DOHH2 (cell line): Measurements from ENCODE around the gene AHCTF1.
"Not testable (repeated sequence)": the region's sequence is repeated elsewhere in the genome, so short reads cannot be mapped to it uniquely, and the experiment has no call there.

Experiments
- H3F3A ChIP-seq: fragments of 200-600 bp; sonication (generic), shearing (Covaris generic); 2 replicates; pipeline ENCODE4 v1.6.0; 2016; ENCODE audit warnings: antibody characterized with exemption, mild to moderate bottlenecking; ENCODE audit not compliant: control insufficient read depth, insufficient read depth
- H3K27ac ChIP-seq: fragments of 200-600 bp; sonication (generic); 2 replicates; pipeline ENCODE4 v1.5.1; 2014; ENCODE audit warnings: low read depth, mild to moderate bottlenecking, low read length, moderate library complexity
- H3K27me3 ChIP-seq: fragments of 200-600 bp; sonication (generic); 2 replicates; pipeline ENCODE4 v1.6.1; 2014; ENCODE audit warnings: mild to moderate bottlenecking, low read length, mixed read lengths; ENCODE audit not compliant: control insufficient read depth
- H3K36me3 ChIP-seq: fragments of 200-600 bp; sonication (generic); 2 replicates; pipeline ENCODE4 v1.6.1; 2014; ENCODE audit warnings: mild to moderate bottlenecking, low read length, moderate library complexity, mixed read lengths; ENCODE audit not compliant: control insufficient read depth
- H3K4me1 ChIP-seq: fragments of 200-600 bp; sonication (generic); 2 replicates; pipeline ENCODE4 v1.6.1; 2014; ENCODE audit warnings: mild to moderate bottlenecking, low read length, mixed read lengths; ENCODE audit not compliant: control insufficient read depth
- H3K4me2 ChIP-seq: fragments of 200-600 bp; sonication (generic); 2 replicates; pipeline ENCODE4 v1.6.0; 2014; ENCODE audit warnings: mild to moderate bottlenecking, low read length, moderate library complexity
- H3K4me3 ChIP-seq: fragments of 200-600 bp; sonication (generic); 2 replicates; pipeline ENCODE4 v1.5.1; 2014; ENCODE audit warnings: mild to moderate bottlenecking, low read length, mixed read lengths
- H3K79me2 ChIP-seq: fragments of 200-600 bp; sonication (generic); 2 replicates; pipeline ENCODE4 v1.6.1; 2014; ENCODE audit warnings: mild to moderate bottlenecking, low read length, mixed read lengths; ENCODE audit not compliant: control insufficient read depth
- H3K9me2 ChIP-seq: fragments of 200-600 bp; sonication (generic); replicated peaks from 2 replicates; pipeline ENCODE4 v1.6.1; 2014; ENCODE audit warnings: mild to moderate bottlenecking, low read length, mixed read lengths; ENCODE audit not compliant: control insufficient read depth
- H3K9me3 ChIP-seq: fragments of 200-600 bp; sonication (generic); 2 replicates; pipeline ENCODE4 v1.6.1; 2014; ENCODE audit warnings: antibody characterized with exemption, low read length, mixed read lengths; ENCODE audit not compliant: control insufficient read depth, insufficient read depth
- H4K20me1 ChIP-seq: fragments of 200-600 bp; sonication (generic); 2 replicates; pipeline ENCODE4 v1.6.0; 2014; ENCODE audit warnings: low read depth, mild to moderate bottlenecking, antibody characterized with exemption, low read length, moderate library complexity; ENCODE audit not compliant: control insufficient read depth, insufficient read depth
- EZH2phosphoT487 ChIP-seq: fragments of 200-600 bp; sonication (generic); IDR thresholded peaks from 2 replicates; pipeline ENCODE4 v1.6.1; 2017; ENCODE audit warnings: borderline replicate concordance, mild to moderate bottlenecking, antibody characterized with exemption, low read length, moderate library complexity, mixed read lengths
- TF ChIP-seq, protein P1 (sequence below): fragments of 200-600 bp; sonication (generic); IDR thresholded peaks from one replicate; pipeline ENCODE4 v1.5.1; 2014; ENCODE audit warnings: antibody characterized with exemption, mild to moderate bottlenecking, low read depth, low read length; ENCODE audit not compliant: poor library complexity, severe bottlenecking

The AHCTF1 gene

DNA sequence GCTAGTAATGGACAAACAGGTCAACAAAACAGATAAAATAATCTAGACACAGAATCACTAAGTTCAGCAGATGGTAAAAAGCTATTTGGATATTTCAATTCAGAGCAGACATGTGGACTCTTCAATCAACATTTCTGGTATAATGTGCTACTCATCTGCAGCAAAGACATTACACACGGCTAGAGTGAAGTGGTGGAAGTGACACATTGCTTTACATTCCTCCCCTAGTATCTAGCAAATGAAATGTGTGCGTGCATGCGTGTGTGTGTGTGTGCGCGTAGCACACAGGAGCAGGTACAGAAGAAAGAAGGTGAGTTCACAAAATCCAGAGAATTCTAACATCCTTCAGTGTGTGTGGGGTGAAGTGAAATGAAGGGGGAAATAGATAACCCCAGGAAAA, 8.3 kb downstream of the AHCTF1 start:
- H3K4me2 ChIP-seq: no peak overlapping the region
- H3K27ac ChIP-seq: no peak overlapping the region
- TF ChIP-seq EZH2phosphoT487: no peak
- TF ChIP-seq, protein P1, sequence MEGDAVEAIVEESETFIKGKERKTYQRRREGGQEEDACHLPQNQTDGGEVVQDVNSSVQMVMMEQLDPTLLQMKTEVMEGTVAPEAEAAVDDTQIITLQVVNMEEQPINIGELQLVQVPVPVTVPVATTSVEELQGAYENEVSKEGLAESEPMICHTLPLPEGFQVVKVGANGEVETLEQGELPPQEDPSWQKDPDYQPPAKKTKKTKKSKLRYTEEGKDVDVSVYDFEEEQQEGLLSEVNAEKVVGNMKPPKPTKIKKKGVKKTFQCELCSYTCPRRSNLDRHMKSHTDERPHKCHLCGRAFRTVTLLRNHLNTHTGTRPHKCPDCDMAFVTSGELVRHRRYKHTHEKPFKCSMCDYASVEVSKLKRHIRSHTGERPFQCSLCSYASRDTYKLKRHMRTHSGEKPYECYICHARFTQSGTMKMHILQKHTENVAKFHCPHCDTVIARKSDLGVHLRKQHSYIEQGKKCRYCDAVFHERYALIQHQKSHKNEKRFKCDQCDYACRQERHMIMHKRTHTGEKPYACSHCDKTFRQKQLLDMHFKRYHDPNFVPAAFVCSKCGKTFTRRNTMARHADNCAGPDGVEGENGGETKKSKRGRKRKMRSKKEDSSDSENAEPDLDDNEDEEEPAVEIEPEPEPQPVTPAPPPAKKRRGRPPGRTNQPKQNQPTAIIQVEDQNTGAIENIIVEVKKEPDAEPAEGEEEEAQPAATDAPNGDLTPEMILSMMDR: no peak
- H3K4me1 ChIP-seq: peaks cover 21% of the 10 kb centered on the region
- H3K79me2 ChIP-seq: peaks cover 100% of the 10 kb centered on the region
- peaks cover 68% of the 10 kb centered on the region for H3K36me3 ChIP-seq
- H3F3A ChIP-seq: 0 out of 2 replicates have a peak, but pooled peaks cover 7% of the 10 kb centered on the region
- no peak overlapping the region for H3K4me3 ChIP-seq
- no peaks in the 10 kb centered on the region for H3K9me3 ChIP-seq
- H3K9me2 ChIP-seq: no peaks in the 10 kb centered on the region
- H4K20me1 ChIP-seq: peaks cover 29% of the 10 kb centered on the region
- H3K27me3 ChIP-seq: no peaks in the 10 kb centered on the region

DNA sequence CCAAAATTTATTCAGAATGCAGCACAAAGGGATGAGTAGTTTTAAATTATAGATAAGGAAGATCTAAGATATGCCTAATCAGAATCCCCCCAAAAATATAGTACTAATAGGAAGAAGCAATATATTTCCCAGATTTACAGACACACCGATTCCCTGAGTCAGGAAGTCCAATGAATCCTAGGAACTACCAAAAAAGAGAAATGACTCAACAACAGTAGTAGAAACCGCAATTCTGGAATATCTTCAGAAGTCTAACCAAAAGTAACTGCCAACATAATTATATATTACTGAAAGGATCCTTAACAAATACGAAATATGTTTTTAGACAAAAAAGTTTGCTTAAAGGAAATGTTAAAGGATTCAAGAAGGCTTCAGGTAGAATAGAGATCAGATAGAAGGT, 10.3 kb downstream of the AHCTF1 start:
- Histone ChIP-seq H3K4me2 (no peak overlapping the region), H3F3A (0 out of 2 replicates have a peak, but pooled peaks cover 7% of the 10 kb centered on the region), H3K79me2 (peaks cover 98% of the 10 kb centered on the region), H3K4me3 (no peak overlapping the region), H3K27ac (no peak overlapping the region), H3K27me3 (no peaks in the 10 kb centered on the region), H4K20me1 (peaks cover 32% of the 10 kb centered on the region), H3K9me2 (no peaks in the 10 kb centered on the region), H3K9me3 (no peaks in the 10 kb centered on the region), H3K4me1 (peaks cover 18% of the 10 kb centered on the region), H3K36me3 (peaks cover 69% of the 10 kb centered on the region)
- TF ChIP-seq EZH2phosphoT487: no peak

DNA sequence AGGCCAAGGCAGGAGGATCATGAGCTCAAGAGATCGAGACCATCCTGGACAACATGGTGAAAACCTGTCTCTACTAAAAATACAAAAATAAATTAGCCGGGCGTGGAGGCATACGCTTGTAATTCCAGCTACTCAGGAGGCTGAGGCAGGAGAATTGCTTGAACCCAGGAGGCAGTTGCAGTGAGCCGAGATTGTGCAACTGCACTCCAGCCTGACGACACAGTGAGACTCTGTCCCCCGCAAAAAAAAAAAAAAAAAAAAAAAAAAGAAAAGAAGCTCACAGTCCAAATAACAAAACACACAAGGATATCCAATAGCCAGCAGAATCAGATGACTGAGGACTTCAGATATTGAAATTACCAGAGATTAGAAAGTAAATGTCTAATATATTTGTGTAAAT, 11.8 kb downstream of the AHCTF1 start:
- Histone ChIP-seq H3K4me2 (no peak overlapping the region), H3K9me2 (no peaks in the 10 kb centered on the region), H3K9me3 (no peaks in the 10 kb centered on the region), H3K27me3 (no peaks in the 10 kb centered on the region), H3K36me3 (peaks cover 69% of the 10 kb centered on the region), H3K4me3 (no peak overlapping the region), H3K4me1 (peaks cover 4% of the 10 kb centered on the region), H3K27ac (no peak overlapping the region), H3K79me2 (peaks cover 96% of the 10 kb centered on the region), H3F3A (0 out of 2 replicates have a peak, but pooled peaks cover 4% of the 10 kb centered on the region), H4K20me1 (peaks cover 28% of the 10 kb centered on the region)
- TF ChIP-seq EZH2phosphoT487: no peak
- TF ChIP-seq, protein P1: no peak

DNA sequence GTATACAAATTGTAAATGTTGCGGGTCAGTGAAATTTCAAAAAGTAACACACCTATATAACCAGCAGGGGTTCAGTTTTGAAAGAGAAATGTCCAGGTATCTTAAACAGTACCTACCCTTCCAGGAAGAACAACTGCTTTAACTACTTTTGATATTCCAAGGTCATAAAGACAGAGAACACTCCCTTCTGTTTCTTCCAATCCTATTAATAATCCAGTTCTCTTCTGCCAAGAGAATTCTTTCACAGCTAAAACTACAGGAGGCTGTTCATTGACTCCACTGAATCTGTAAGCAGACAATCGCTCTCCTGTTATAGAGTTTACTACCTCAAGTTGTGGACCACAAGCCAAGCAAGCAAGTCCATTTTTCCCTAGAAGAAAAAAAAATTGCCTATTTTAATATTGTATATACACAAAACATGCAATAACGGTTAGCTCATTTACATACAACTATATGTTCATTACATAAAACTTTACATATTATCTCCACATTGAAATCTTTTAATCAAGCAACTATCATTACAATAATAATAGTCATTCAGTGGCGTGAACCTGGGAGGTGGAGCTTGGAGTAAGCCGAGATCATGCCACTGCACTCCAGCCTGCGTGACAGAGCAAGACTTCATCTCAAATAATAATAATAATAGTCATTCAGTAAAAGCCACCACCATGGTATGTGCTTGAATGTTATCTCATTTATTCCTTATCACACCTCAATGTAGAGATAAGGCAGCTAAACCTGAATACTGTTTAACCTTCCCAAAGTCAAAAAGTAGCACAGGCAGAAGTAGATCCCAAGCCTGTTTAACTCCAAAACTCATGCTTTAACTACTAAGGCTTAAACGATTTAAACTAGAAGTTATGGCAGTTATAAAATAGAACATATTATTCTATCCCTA, 15.5 kb downstream of the AHCTF1 start:
- H3K9me3 ChIP-seq, H3K27me3 ChIP-seq, H3K4me1 ChIP-seq, H3K4me3 ChIP-seq, H3K9me2 ChIP-seq, H3K4me2 ChIP-seq, H3K27ac ChIP-seq: not testable (repeated sequence)
- H3K79me2 ChIP-seq: peaks cover 62% of the 10 kb centered on the region
- H4K20me1 ChIP-seq: peaks cover 20% of the 10 kb centered on the region; the same call in 1 of the 2 replicates
- peaks cover 11% of the 10 kb centered on the region; the same call in 1 of the 2 replicates for H3F3A ChIP-seq
- peaks cover 83% of the 10 kb centered on the region for H3K36me3 ChIP-seq
